GM19023 (cell line): ENCODE results near the gene SMIM20.

Experiments used
- ATAC-seq: cut with Tn5 transposase; IDR thresholded peaks from one replicate; pipeline ENCODE4 v1.9.1; 2021; ENCODE audit warnings: mild to moderate bottlenecking, moderate library complexity; ENCODE audit not compliant: unreplicated experiment

Gene SMIM20

GRCh38 chr4:25925486-25926201 lies 11.6 kb downstream of the SMIM20 start:
- ATAC-seq = peak; percentile 78

- no peak for ATAC-seq
Measured at GRCh38 chr4:25926462-25926861, 12.4 kb downstream of the SMIM20 start.

- ATAC-seq = no peak
Measured at GRCh38 chr4:25927361-25928195, 13.6 kb downstream of the SMIM20 start.

GRCh38 chr4:25928379-25929297 lies 14.6 kb downstream of the SMIM20 start:
- ATAC-seq = no peak

GRCh38 chr4:25929298-25929686 lies 15.3 kb downstream of the SMIM20 start:
- ATAC-seq = no peak

- no peak for ATAC-seq
Measured at GRCh38 chr4:25930731-25931354, 16.8 kb downstream of the SMIM20 start.

- ATAC-seq = no peak
Measured at GRCh38 chr4:25936696-25937095, 22.7 kb downstream of the SMIM20 start.

- no peak for ATAC-seq
Measured at GRCh38 chr4:25937801-25938200, 23.8 kb downstream of the SMIM20 start.

- ATAC-seq = peak; percentile 30
Measured at GRCh38 chr4:25938366-25938765, 24.3 kb downstream of the SMIM20 start.

- ATAC-seq = peak; percentile 92
Measured at GRCh38 chr4:25938787-25939186, 24.8 kb downstream of the SMIM20 start.

GRCh38 chr4:25939330-25939729 lies 25.3 kb downstream of the SMIM20 start:
- ATAC-seq = no peak

GRCh38 chr4:25941457-25942221 lies 27.6 kb downstream of the SMIM20 start:
- no peak for ATAC-seq

GRCh38 chr4:25943312-25943711 lies 29.3 kb downstream of the SMIM20 start:
- no peak for ATAC-seq

GRCh38 chr4:25943805-25944204 lies 29.8 kb downstream of the SMIM20 start:
- ATAC-seq = no peak

- no peak for ATAC-seq
Measured at GRCh38 chr4:25948051-25948450, 34.0 kb downstream of the SMIM20 start.

- no peak for ATAC-seq
Measured at GRCh38 chr4:25949173-25949748, 35.2 kb downstream of the SMIM20 start.

GRCh38 chr4:25949994-25950393 lies 36.0 kb downstream of the SMIM20 start:
- no peak for ATAC-seq

GRCh38 chr4:25950461-25951389 lies 36.7 kb downstream of the SMIM20 start:
- ATAC-seq = no peak
